ENCODE measurements around the gene TUBA1A.
A peak's percentile ranks its signal among the peaks of the same experiment; 100 is the strongest.
"Not testable (repeated sequence)": the region's sequence is repeated elsewhere in the genome, so short reads cannot be mapped to it uniquely, and the experiment has no call there.

Gene TUBA1A

DNA sequence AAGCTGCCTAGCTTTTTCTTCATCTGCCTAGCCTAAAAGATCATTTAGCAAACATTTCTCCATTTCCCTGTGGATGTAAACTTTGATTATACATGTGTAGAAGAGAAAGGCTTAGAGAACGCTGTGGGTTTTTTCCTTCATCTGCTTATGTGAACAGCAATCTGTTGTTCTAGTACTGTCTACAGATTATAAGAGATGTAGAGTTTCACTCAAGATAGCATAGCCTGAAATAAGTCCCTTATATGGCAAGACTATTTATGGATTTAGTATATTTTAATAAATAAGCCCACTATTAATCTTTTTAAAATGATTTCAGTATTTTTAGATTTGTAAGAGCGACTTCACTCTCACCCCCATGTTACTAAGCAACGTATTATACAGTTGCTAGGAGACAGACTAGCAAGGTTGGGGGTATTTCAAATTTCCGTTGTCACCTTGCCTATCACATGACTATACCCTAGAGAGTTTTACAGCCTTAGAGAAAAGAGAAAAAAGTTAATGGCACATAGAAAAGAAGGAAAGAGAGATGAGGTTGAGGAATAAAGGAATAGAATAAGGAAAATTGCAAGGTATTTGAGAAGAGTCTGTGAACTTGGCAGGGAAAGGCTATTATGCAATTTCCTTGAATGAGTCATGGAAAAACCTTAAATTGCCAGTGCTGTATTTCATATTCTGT lies 12.2 kb upstream of the TUBA1A start:
- no peak for DNase-seq

DNA sequence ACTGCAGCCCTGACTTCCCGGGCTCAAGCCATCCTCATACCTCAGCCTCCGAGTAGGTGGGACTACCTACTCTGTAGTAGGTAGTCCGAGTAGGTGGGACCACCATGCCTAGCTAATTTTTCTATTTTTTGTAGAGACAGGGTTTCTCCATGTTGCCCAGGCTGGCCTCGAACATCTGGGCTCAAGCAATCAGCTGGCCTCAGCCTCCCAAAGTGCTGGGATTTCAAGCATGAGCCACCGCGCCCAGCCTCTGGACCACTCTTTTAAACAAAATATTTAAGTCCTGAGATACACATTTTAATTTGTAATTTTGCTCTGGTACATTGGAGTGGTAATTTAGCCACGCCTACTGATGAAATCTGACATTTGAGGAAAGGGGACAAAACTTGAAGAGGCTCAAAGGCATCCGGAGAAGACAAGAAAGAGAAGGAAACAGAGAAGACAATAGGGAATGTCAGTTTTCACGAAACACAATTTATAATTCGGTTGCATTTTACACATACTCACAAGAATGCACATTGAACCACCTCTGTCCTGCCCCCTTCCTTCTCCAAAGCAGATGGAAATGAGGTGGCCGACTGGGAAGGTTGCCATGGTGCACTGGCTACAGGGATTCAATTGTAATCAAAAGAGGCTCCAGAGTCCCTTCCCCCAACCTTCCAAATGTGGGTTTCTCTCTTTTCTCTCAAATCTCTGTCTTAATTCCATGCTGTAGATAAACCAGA lies 9.7 kb upstream of the TUBA1A start:
- no peak for DNase-seq

DNA sequence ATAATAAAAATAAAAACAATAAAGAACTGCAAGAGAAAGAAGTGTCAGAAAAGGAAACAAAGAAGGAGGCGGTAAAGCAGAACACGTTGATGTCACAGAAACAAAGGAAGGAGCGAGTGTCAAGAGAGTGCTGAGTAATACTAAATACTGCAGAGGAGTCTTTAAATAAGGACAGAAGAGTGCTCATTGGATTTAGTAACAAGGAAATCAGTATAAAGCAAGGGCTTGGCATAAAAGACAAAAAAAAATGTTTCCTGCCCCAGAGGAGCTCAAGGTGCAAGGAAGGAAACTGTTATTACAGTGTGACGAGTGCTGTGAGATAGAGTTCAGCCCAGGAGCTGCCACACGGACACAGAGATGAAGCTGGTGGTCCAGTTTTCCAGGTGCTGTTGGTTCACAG lies 8.4 kb upstream of the TUBA1A start:
- DNase-seq = no peak

DNA sequence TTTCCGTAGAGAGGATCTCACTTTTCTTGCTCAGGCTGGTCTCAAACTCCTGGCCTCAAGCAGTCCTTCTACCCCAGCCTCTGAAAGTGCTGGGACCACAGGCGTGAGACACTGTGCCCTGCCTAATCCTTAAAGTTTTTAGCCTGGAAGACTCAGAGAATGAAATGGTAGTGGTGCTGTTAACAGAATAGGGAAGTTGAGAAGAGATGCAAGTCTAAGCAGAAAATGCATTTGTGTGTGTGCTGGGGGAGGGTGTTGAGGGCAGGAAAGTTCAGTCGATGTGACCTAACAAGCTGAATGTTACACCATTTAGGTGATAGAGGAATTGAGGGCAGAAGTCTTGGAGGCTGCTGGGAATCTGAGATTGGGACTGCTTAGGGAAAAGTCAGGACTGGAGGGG lies 6.9 kb upstream of the TUBA1A start:
- no peak for DNase-seq

DNA sequence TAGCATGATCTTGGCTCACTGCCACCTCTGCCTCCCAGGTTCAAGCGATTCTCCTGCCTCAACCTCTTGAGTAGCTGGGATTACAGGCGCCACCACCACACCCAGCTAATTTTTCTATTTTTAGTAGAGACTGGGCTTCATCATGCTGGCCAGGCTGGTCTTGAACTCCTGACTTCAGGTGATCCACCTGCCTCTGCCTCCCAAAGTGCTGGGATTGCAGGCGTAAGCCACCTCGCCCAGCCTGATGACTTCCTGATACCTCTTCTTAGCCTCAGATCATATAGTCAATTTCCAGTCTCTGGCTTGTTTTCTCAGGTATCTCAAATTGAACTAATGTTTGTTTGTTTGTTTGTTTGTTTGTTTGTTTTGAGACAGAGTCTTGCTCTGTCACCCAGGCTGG lies 4.9 kb upstream of the TUBA1A start:
- DNase-seq = not testable (repeated sequence)

DNA sequence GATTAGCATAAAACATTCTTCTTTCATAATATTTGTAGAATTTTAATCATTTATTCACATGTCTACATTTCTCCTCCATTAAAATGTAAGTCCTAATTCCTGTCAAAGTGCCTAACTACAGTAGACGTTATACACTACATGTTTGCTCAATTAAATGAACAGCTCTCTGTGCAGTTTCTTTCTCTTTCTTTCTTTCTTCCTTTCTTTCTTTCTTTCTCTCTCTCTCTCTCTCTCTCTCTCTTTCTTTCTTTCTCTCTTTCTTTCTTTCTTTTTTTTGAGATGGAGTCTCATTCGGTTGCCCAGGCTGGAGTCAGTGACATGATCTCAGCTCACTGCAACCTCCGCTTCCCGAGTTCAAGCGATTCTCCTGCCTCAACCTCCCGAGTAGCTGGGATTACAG lies 2.6 kb upstream of the TUBA1A start:
- not testable (repeated sequence) for DNase-seq

DNA sequence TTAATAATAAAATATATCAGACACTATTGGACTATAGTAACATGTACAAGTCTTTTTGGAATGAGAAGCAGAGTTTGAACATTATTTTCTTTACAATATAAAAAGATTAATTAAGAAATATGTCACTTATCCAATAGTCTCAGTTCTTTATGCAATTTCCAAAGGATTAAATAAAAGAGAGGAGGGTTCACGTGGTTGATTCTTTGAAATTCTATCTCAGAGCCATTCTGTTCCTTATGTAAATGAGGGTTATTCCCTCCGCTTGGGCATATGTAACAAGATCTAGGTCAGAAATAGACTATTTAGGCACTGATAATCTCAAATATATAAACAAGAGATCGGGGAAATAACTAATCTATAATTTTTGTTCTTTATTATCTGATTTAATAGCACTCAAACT lies 2.1 kb upstream of the TUBA1A start:
- DNase-seq = no peak

DNA sequence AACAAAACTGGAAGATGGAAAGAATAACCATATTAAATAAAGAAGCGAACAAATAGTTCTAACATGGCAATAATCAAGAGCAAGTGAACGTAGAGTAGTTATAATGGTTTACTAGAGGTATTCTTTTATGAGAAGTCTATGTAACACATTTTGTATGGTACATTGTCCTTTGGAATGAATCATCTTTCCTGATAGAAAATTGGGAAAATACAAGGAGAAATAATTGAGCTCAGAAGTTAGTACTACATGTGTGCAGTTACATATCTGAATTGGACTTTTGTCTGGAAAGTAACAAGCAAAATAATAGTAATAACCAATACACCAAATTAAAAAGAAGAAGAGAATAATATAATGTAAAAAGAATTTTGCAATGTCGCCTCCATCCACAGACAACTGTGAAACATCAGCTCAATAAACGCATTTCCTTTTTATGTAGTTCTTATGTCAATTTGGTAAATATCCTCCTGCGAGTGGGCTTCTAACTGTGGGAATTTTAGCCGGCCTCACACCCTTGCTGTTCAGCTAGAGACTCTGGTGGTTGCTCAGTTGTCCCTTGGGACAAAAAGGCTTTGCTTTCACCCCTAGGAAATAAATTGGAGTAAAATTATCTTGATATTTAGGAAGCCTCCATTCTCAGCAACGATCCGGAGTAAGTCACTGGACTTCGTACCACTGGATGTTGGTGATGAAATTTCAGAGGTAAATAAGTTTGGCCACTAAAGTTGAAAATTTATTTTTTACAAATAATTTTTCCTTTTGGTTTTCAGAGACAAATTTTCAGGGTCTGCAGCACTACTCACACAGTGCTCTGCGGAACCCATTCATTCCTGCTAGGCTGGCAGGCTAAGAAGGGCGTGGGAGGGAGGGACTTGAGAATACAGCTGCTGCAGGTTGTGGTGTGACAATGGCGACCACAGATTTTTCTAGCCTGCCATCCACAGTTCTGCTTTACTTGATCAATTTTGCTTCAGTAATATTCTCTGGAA lies 1.1 kb upstream of the TUBA1A start:
- DNase-seq = no peak

DNA sequence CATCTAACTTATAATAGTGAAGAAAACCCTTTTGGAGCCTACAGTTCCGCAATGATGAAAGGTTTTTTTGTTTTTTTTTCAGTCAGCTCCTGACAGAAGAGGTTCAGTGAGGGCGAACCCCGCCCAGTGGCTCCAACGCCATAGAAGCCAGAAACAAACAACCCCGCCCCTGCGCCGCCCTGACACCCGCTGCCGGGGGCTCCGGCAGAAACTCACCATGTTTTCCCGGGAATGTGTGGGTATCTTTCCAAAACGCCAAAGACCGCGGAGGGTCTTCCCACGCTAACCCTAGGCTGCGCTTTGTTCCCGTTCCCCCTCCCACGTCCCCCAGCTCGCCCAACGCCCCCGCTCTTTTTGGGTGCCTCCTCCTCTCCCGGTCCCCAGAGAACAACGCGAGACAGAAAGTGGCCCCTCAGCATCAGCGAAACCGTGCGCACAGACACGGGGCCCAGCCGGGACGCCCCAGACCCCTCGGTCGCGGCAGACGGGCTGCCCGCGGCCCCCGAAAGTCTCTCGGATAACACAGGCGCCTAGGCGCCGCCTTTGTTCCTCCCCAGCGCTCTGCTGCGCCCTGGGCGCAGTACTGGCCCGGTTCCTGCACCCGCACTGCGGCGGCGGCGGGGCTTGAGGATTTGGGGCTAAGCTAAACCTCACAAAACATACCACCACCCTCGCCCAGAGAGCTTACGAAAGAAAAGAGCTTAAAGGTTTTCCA lies 522 bp downstream of the TUBA1A start:
- peak; percentile 69 for DNase-seq

DNA sequence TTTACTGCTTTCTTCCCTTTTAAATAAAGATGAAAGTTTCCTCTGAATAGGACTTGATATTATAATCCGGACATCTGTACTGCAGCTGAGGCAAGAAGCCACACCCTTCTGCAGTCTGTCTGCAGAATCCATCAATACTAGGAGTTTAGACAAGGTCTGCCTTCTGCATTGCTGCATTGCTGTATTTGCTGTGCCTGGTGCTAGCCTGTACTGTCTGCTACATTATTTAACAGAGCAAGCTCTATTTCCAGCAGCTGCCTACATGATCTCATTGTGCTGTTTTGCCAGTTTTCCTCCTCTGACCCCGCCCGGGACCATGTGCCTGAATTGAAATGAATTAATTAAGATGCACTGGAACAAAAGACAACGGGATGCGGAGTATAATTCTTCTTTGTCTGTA lies 1.7 kb downstream of the TUBA1A start:
- DNase-seq = no peak

DNA sequence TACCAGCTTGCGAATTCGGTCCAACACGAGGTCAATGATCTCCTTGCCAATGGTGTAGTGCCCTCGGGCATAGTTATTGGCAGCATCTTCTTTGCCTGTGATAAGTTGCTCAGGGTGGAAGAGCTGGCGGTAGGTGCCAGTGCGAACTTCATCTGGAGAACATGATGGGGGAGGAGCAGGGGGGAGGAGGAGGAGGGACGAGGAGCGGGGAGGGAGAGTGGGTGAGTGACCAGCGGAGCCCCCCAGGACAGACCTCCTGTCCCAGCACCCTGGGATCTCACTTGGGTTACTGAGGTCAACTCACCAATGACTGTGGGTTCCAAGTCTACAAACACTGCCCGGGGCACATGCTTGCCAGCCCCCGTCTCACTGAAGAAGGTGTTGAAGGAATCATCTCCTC lies 2.6 kb downstream of the TUBA1A start:
- not testable (repeated sequence) for DNase-seq

DNA sequence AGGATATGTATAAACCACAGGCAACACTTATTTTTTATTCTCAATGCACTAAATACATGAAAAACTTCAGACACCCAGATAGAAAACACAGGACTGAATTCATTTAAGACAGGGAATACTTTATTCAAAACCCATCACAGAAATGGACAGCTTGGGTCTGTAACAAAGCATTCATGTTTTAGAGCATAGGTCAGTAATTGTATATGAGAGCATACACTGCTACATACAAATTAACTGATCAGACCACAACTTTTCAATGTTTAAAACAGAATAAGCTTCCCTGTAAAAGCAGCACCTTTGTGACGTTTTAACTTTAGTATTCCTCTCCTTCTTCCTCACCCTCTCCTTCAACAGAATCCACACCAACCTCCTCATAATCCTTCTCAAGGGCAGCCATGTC lies 4.2 kb downstream of the TUBA1A start:
- not testable (repeated sequence) for DNase-seq

DNA sequence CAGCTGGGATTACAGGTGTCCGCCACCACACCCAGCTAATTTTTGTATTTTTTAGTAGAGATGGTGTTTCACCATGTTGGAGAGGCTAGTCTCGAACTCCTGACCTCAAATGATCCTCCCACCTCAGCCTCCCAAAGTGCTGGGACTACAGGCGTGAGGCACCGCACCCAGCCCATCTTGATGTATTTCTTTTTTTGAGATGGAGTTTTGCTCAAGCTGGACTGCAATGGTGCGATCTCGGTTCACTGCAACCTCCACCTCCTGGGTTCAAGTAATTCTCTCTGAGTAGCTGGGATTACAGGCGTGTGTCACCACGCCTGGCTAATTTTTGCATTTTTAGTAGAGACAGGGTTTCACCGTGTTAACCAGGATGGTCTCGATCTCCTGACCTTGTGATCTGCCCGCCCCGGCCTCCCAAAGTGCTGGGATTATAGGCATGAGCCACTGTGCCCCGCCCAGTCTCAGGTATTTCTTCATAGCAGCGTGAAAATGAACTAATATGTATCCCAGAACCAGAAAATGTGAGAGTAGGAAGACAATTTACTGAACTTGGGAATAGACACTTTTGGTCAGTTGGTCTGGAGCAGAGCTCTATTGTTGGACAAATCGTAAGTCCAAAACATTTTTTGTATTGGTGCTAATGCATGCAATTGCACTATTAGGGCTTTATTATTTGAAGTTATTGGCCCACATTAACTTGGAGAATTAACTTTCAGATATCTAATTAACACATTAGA lies 5.5 kb downstream of the TUBA1A start:
- DNase-seq = not testable (repeated sequence)

DNA sequence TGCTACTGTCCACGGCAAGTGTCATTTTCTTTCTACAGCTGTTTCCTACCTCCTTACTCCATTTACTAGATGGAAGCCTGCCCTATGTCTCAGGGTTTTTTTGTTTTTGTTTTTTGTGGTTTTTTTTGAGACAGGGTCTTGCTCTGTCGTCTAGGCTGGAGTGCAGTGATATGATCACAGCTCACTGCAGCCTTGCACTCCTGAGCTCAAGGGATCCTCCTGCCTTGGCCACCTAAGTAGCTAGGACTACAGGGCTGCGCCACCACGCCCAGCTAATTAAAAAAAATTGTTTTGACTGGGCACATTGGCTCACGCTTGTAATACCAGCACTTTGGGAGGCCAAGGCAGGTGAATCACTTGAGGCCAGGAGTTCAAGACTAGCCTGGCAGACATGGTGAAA lies 14.7 kb downstream of the TUBA1A start:
- DNase-seq = no peak

DNA sequence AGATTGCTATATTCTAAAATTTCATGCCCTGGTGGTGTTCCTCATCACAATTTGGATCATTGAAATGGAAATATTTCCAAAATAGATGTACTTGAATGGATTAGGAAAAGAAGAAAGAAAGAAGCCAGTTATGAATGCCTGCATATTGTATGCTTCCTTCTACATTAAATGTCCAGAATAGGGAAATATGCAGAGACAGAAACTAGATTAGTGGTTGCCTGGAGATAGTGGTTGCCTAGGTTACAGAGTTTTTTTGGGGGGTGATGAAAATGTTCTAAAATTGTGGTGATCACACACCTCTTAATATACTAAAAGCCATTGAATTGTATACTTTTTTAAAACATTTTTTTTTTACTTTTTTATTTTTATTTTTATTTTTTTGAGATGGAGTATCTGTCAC lies 18.0 kb downstream of the TUBA1A start:
- DNase-seq = no peak

DNA sequence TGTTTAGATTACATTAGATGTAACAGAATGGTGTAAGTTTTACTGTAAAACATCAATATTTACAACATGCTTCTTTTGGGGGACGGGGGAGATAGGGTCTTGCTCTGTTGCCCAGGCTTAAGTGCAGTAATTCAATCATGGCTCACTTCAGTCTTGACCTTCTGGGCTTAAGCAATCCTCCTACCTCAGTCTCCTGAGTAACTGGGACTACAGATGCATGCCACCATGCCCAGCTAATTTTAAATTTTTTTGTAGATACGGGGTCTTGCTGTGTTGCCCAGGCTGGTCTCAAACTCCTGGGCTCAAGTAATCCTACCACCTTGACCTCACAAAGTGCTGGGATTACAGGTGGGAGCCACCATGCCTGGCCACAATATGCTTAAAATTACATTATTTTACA lies 23.8 kb downstream of the TUBA1A start:
- DNase-seq = no peak

DNA sequence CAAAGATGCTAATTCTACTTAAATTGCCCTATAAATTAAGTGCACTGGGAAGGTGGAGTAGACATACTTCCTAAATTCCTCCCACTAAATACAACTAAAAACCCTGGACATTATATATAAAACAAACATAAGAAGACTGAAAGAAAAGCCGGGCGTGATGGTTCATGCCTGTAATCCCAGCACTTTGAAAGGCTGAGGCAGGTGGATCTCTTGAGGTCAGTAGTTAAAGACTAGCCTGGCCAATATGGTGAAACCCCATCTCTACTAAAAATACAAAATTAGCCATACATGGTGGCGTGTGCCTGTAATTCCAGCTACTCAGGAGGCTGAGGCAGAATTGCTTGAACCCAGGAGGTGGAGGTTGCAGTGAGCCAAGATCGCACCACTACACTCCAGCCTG lies 27.0 kb downstream of the TUBA1A start:
- not testable (repeated sequence) for DNase-seq

DNA sequence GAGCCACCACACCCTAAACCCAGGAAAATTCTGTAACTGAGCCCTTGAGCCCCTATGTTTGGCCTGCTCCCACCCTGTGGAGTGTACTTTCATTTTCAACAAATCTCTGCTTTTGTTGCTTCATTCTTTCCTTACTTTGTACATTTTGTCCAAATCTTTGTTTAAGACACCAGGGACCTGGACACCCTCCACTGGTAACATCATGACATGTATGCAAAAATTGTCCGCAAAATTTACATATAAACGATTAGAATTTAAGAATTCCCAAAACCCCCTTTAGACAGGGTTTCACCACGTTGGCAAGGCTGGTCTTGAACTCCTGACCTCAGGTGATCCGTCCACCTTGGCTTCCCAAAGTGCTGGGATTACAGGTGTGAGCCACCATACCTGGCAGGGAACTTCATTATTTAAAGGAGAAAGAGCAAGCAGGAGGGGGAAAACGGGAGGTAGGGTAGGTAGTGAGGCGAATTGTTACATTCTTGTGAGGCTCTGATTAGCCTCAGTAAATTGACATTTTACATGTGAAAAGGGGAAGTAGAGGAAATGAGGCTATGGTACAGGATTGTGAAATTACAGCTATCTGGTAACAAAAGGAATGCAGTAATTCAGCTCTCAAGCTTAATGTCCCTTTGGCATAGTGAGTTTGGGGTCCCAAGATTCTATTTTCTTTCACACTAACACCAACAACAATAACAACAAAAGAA lies 27.6 kb downstream of the TUBA1A start:
- DNase-seq = no peak

DNA sequence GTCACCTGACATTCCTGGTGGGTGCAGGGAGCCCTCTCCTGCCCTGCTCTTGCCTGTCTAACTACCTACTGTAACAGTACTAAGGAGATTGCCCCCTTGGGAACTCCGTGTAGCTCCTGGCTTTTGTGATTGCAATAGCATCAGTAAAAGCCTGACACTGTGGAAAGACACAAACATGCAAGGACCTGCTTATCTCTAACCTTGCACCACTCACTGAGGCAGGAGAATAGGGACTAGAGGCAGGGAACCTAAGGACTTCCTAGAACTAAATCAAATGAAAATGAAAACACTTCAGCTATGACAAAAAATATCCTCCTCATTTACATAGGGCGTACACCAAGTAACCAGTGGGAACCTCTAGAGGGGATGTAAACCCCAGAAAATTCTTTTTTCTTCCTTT lies 28.5 kb downstream of the TUBA1A start:
- no peak for DNase-seq

DNA sequence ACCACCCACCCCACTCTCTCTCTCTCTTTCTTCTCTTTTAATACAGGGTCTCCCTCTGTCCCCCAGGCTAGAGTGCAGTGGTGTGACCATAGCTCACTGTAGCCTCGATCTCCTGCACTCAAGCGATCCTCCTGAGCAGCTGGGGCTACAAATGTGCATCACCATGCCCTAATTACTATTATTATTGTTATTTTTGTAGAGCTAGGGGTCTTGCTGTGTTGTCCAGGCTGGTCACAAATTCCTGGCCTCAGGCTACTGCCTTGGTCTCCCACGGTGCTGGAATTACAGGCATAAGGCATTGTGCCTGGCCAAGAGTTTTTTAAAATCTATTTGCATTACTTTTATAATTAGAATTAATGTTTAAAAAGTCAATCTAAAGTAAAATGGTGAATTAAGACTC lies 34.7 kb downstream of the TUBA1A start:
- no peak for DNase-seq

DNA sequence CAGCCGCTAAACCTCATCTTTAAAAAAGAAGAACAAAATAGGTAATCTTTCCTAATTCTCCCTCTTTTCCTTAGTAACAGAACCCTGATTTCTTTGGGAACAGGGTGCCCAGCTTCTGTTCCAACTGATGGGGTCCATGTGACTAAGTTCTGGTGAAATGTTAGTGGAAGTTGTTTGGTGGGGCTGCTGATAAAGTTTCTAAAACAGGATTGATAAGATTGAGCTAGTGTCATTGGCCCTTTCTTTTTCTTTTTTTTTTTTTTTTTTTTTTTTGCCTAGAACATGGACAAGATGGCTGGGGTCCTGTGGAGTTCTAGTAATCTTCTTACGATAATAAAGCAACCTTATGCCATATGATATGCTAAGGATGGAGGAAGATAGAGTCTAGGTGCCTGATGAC lies 41.5 kb downstream of the TUBA1A start:
- no peak for DNase-seq

Measured in T-helper 9 cell (primary cell).